Hepatocyte (in vitro differentiated cells): ENCODE measurements around the gene XRCC5.

ENCODE experiments used
- CTCF ChIP-seq: fragments of 200-600 bp; sonication (generic); IDR thresholded peaks from 2 replicates; pipeline ENCODE4 v1.5.1; 2016; ENCODE audit warnings: antibody characterized with exemption, mild to moderate bottlenecking; ENCODE audit not compliant: poor library complexity
- EZH2phosphoT487 ChIP-seq: fragments of 200-600 bp; sonication (generic); IDR thresholded peaks from one replicate; pipeline ENCODE4 v1.6.1; 2018; ENCODE audit warnings: antibody characterized with exemption, mild to moderate bottlenecking, low read depth, moderate library complexity; ENCODE audit not compliant: unreplicated experiment, severe bottlenecking

- TF ChIP-seq CTCF: no peak
- TF ChIP-seq EZH2phosphoT487: no peak
These were observed 38.3 kb downstream of the XRCC5 start for GRCh38 chr2:216147172-216148131.
